ENCODE results near the gene TEAD4. TPM values are rescaled to one million over a fixed set of nuclear protein-coding genes. Genes with fewer than 3 reads are reported as not detected.

TEAD4 gene
- total RNA-seq (2014; rRNA removed; shearing (Covaris generic)), result 11.9 and 16.2 TPM in 2 replicates
- polyA plus RNA-seq (2015; cell fraction: cytosol; rRNA removed), result 48.3 and 49.5 TPM in 2 replicates
- polyA plus RNA-seq (2015; cell fraction: nucleus; rRNA removed), result 20.8 and 36.4 TPM in 2 replicates

DNA sequence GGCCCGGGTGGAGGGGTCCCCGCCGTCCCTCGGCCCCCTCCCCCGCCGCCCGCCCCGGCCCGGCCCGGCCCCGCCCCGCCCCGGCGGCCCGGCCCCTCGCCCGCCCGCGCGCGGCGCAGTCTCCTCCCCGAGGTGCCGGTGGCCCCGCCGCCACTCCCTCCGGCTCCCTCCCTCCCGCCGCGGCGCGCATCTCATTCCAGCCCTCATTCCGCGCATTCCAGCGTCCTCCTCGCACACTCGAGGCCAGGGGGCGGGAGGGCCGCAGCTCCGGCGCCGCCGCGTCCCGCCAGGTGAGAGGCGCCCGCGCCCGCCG, at the start of gene TEAD4:
TSS of gene TEAD4 (plus strand) at position 206 of the 313 bp plus-strand sequence.
- DNase-seq (ENCODE audit: low read depth, low spot score), result peak; percentile 68
- in situ Hi-C loops (cut with HindIII; ENCODE audit: low pct_unique_long_range_greater_than_20kb, low sequenced_read_pairs), result no loop called here

DNA sequence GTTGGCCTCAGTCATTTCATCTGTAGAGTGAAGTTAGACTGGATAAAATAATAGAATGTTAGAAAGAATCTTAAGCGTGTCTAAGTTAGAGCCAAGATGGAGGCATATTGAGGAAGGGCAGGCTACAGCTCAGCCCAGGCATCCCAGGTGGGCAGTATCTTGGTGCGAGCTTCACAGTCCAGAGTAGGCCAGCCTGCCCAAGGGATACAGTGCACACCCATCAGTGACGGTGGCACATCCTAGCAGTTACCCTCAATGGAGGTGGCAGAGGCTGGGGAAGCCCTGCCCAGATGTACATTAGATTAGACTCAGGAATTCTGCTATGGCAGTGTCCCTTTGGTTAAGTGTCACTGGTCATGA, 47.0 kb upstream of the TEAD4 start:
- DNase-seq (ENCODE audit: low read depth, low spot score), result no peak
- in situ Hi-C loops (cut with HindIII; ENCODE audit: low pct_unique_long_range_greater_than_20kb, low sequenced_read_pairs), result no loop called here

DNA sequence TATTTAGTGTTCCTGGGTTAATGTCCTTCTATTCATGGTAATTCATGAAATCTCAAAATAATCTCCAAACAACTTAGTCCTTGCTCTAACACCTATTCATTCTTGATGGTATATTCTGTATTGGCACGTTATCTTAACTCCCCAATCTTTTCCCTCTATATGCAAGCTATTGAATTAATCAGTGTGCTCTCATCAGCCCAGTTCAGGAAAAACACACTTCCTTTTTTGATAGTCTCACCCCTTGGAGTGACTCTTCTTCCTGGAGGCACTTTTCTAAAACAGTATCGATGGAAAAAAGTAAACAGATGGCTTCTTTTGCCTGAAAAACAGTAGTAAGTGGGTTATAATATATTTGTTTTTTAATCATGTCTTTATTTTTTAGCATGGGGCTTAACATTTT, 39.9 kb upstream of the TEAD4 start:
- no peak for DNase-seq (ENCODE audit: low read depth, low spot score)
- in situ Hi-C loops (cut with HindIII; ENCODE audit: low pct_unique_long_range_greater_than_20kb, low sequenced_read_pairs), result no loop called here

DNA sequence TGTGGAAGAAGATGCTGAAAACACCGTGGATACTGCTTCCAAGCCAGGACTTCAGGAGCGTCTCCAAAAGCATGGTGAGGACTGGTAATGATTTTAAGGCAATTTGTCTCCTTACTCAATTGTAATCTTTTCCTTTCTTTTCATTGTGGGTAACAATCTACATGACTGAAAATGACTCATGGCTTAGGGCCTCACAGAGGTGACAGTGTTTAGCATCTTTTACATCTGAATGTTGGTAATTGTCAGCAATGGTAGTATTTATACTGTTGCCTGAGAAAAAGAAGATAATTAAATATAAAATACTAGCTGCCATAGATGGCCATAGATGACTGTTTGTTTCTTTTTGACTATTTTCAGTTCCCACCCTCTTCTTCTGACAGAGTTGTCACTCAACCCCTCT, 36.9 kb upstream of the TEAD4 start:
- no peak for DNase-seq (ENCODE audit: low read depth, low spot score)

DNA sequence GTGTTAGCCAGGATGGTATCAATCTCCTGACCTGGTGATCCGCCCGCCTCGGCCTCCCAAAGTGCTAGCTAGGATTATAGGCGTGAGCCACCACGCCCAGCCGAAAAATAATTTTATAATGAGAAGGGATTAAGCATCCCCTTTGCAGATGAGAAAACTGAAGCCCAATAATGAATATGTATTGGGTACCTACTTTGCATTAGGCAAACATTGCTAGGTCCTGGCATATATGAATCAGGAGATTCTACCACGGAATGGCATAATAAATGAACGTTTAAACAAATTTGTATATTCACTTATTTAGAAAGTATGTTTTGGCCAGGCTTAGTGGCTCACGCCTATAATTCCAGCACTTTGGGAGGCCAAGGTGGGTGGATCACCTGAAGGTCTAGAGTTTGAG, 36.1 kb upstream of the TEAD4 start:
- in situ Hi-C loops (cut with HindIII; ENCODE audit: low pct_unique_long_range_greater_than_20kb, low sequenced_read_pairs), result no loop called here
- DNase-seq (ENCODE audit: low read depth, low spot score), result no peak

More for the DNA sequence above, 36.9 kb upstream of the TEAD4 start:
- in situ Hi-C loops (cut with HindIII; ENCODE audit: low pct_unique_long_range_greater_than_20kb, low sequenced_read_pairs), result no loop called here

DNA sequence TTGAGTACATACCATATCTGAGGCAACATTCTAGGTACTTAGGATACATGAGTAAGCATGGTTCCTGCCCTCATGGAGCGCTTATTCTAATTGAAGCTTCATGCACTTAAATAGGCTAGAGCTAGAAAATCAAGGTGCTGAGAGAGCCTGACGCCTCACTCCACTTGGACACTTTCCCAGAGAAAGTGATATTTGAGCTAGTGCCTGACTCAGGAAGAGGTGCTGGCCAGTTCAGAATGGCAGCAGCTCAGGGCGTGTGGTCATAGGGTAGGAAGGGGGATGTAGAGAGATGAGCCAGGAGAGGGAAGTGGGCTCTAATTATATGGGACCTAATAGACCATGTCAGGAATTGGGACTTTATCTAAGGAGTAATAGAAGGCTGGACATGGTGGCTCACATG, 35.2 kb upstream of the TEAD4 start:
- DNase-seq (ENCODE audit: low read depth, low spot score), result no peak
- in situ Hi-C loops (cut with HindIII; ENCODE audit: low pct_unique_long_range_greater_than_20kb, low sequenced_read_pairs), result no loop called here

DNA sequence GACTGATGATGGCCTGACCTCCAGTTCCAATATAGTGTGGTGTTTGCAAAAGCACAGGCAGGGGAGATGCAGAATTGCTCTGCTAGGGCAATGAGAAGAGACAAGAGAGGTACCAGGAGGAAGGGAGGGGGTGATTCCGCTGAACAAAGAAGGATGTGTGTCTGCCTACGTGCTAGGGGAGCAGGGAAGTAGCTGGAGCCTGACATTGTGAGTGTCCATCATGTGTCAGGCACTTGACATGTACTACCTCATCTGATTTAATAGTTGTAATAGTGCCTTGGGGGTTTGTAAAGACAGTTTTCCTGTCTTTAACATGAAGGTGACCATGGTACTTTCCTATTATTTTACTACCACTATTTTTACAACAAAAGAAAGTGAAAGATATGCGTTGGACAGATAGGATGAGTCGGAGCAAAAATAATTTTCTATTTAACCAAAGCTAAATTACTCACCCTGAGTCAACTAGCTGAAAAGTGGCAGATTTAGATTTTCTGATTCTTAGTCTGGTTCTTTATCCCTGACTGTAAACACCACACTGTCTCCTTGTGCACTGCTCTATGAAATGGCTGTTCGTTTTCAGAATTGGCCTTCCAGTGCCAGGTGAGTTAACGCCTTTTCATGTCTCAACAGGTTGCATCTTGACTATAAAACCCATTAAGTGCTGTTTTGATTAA, 33.7 kb upstream of the TEAD4 start:
- peak; percentile 85 for DNase-seq (ENCODE audit: low read depth, low spot score)
- in situ Hi-C loops (cut with HindIII; ENCODE audit: low pct_unique_long_range_greater_than_20kb, low sequenced_read_pairs), result no loop called here

DNA sequence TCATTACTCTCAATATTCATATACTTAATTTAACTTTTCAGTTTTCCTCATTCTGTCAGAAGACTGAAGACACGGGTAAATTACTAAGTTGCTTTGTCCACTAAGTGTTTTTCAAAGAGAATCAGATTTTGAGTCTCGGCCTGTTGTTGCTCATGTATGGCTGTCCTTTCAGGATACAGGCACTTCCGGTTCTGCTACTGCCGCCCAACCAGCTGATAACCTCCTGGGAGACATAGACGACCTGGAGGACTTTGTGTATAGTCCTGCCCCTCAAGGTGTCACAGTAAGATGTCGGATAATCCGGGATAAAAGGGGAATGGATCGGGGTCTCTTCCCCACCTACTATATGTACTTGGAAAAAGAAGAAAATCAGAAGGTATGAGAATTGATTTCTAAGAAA, 28.3 kb upstream of the TEAD4 start:
- DNase-seq (ENCODE audit: low read depth, low spot score), result no peak
- in situ Hi-C loops (cut with HindIII; ENCODE audit: low pct_unique_long_range_greater_than_20kb, low sequenced_read_pairs), result no loop called here

DNA sequence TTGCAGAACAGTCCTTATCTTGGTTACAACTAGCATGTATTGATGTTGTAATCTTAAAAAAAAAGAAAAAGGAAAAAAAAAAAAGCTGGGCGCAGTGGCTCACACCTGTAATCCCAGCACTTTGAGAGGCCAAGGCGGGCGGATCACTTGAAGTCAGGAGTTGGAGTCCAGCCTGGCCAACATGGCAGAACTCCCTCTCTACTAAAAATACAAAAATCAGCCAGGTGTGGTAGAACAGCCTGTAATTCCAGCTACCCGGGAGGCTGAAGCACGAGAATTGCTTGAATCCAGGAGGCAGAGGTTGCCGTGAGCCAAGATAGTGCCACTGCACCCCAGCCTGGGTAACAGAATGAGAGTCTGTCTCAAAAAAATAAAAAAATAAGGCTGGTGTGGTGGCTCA, 25.6 kb upstream of the TEAD4 start:
- in situ Hi-C loops (cut with HindIII; ENCODE audit: low pct_unique_long_range_greater_than_20kb, low sequenced_read_pairs), result no loop called here
- DNase-seq (ENCODE audit: low read depth, low spot score), result no peak

DNA sequence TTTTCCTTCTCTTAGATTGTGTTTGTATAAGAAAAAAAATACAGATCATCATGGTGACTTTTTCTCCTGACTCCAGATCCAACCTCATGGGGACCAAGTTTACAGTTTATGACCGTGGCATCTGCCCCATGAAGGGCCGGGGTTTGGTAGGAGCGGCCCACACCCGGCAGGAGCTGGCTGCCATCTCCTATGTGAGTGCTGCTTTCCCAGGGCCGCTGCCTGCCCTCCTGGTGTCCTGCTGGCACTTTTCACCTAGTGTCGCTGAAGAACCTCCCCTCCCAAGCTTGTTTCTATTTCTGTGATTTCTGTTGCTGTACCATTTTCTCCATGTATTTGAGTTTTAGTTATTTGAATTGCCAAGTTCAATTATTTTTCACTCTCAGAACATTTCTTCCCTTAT, 24.8 kb upstream of the TEAD4 start:
- in situ Hi-C loops (cut with HindIII; ENCODE audit: low pct_unique_long_range_greater_than_20kb, low sequenced_read_pairs), result no loop called here
- DNase-seq (ENCODE audit: low read depth, low spot score), result no peak

DNA sequence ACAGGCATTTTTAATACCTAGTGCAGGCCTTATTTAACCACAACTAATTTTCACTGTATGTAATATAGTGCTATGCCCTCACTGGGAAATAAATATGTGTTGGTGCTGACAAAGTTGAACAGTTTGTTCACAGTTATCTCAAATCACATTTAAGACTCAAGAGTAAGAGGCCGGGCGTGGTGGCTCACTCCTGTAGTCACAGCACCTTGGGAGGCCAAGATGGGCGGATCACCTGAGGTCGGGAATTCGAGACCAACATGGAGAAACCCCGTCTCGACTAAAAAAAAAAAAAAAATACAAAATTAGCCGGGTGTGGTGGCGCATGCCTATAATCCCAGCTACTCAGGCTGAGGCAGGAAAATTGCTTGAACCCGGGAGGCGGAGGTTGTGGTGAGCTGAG, 22.9 kb upstream of the TEAD4 start:
- in situ Hi-C loops (cut with HindIII; ENCODE audit: low pct_unique_long_range_greater_than_20kb, low sequenced_read_pairs), result no loop called here
- no peak for DNase-seq (ENCODE audit: low read depth, low spot score)

DNA sequence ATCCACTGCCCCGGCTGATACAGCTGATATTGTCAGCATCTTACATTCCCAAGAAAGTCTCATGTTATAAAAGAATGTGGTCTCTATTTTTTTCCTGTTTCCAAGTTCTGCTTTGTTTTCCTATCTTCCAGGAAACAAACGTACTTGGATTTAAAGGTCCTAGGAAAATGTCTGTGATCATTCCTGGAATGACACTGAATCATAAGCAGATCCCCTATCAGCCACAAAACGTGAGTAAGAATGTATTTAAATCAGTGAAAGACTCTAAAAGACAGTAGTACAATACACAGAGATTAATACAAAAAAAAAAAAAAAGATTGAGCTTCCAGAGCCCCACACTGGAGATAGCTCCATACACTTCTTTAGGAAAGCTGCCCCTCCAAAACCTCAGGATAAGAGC, 21.7 kb upstream of the TEAD4 start:
- DNase-seq (ENCODE audit: low read depth, low spot score), result no peak
- in situ Hi-C loops (cut with HindIII; ENCODE audit: low pct_unique_long_range_greater_than_20kb, low sequenced_read_pairs), result no loop called here

DNA sequence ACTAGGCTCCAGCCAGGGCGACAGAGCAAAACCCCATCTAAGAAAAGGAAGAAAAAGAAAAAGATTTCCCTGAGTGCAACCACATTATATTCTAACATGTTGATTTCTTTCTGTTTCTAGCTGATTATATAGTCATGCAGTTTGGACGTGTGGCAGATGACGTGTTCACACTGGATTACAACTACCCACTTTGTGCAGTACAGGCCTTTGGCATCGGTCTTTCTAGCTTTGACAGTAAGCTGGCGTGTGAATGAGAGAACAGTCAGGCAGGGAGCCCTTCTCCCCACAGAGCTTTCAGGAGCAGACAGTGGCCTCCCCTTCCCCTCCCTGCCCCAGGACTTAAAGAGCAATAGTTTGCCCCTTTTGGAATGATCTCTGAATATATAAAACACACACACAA, 20.0 kb upstream of the TEAD4 start:
- in situ Hi-C loops (cut with HindIII; ENCODE audit: low pct_unique_long_range_greater_than_20kb, low sequenced_read_pairs), result no loop called here
- DNase-seq (ENCODE audit: low read depth, low spot score), result no peak

DNA sequence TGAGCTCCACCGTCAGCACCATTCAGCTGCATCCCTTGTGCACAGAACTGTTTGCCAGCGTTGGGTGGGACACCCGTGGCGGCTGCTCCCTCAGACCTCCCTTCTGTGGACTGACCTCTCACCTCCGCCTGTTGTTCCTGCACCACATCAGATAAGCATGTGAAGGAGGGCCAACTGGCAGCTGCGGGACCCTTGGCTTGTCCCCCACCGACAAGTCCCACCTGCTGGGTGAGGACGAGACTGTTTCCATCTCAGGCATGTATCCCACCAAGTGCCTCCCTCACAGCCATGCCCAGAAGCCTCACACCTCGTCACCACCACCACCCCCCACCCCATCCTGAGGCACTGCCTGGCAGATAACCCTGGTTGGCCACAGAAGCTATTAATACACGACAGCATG, 18.6 kb upstream of the TEAD4 start:
- in situ Hi-C loops (cut with HindIII; ENCODE audit: low pct_unique_long_range_greater_than_20kb, low sequenced_read_pairs), result no loop called here

DNA sequence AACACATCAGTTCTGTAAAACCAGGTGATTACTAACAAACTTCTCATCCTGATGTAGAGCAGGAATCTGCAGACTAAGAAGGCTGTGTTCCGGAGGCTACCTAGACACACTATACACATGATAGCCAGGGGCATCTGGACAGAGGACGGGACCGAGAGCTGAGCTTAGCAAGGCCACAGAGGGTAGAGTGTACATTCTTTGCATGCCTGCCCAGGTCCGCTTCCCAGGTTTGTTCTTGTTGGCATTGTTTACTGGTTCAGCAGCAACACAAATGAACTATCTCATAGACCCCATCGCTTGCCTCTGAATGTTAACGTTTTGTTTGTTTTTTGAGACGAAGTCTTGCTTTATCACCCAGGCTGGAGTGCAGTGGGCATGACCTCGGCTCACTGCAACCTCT, 17.7 kb upstream of the TEAD4 start:
- in situ Hi-C loops (cut with HindIII; ENCODE audit: low pct_unique_long_range_greater_than_20kb, low sequenced_read_pairs), result no loop called here
- no peak for DNase-seq (ENCODE audit: low read depth, low spot score)

More for the DNA sequence above, 18.6 kb upstream of the TEAD4 start:
- no peak for DNase-seq (ENCODE audit: low read depth, low spot score)

DNA sequence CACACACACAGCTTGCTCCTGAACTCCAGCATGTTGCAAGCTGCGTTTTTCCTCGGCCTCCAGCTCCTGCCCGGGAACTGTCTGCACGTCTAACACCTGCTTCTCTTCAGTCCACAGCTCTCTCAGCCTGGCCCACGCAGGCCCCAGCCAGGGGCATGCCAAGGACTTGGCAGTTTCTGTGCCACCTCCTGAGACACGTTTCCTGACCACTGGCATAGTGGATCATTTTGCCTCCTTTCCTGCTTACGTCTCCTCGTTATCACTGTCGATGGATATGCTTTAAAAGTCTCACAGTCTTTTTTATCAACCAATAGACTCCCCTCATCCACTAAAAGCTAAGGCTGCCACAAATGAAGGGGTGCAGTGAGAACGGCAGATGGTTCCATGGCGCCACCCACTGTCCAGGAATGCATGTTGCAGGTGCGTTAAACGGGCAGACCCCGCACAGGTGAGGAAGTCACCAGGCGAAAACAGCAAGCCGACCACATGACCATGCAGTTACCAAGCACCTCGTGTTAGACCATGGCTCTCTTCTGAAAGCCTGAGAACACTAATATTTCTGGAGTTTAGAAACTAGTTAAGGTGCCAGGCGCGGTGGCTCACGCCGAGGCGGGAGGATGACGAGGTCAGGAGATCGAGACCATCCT, 14.7 kb upstream of the TEAD4 start:
- in situ Hi-C loops (cut with HindIII; ENCODE audit: low pct_unique_long_range_greater_than_20kb, low sequenced_read_pairs), result no loop called here
- peak; percentile 51 for DNase-seq (ENCODE audit: low read depth, low spot score)

DNA sequence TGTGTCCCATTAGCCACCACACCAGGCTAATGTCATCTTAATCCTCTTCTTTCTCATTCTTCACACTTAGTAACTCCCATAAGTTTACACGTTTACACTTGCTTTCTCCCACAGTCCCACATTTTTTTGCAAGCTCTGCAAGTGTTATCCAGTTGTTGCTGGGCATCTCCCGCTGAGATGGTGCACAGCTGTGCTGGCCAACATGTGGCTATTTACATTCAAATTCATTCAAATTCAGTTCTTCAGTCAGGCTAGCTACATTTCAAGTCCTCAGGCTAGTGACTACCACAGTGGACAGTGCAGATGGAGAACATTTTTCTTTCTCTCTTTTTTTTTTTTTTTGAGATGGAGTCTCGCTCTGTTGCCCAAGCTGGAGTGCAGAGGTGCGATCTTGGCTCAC, 9.8 kb upstream of the TEAD4 start:
- in situ Hi-C loops (cut with HindIII; ENCODE audit: low pct_unique_long_range_greater_than_20kb, low sequenced_read_pairs), result no loop called here
- DNase-seq (ENCODE audit: low read depth, low spot score), result no peak

DNA sequence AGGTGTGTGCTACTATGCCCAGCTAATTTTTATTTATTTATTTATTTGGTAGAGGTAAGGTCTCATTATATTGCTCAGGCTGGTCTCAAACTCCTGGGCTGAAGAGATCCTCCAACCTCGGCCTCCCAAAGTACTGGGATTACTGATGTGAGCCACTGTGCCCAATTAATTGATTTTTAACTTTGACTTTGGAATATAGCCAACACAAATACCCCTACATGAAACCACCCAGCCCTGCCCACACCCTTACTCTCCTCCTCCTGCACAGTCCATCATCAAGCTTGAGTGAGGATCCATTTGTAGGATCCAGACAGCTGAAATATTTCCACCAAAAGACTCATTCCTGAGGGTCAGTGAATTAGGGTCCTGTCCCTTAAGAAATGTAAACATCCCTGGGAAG, 3.3 kb upstream of the TEAD4 start:
- DNase-seq (ENCODE audit: low read depth, low spot score), result no peak
- in situ Hi-C loops (cut with HindIII; ENCODE audit: low pct_unique_long_range_greater_than_20kb, low sequenced_read_pairs), result no loop called here

DNA sequence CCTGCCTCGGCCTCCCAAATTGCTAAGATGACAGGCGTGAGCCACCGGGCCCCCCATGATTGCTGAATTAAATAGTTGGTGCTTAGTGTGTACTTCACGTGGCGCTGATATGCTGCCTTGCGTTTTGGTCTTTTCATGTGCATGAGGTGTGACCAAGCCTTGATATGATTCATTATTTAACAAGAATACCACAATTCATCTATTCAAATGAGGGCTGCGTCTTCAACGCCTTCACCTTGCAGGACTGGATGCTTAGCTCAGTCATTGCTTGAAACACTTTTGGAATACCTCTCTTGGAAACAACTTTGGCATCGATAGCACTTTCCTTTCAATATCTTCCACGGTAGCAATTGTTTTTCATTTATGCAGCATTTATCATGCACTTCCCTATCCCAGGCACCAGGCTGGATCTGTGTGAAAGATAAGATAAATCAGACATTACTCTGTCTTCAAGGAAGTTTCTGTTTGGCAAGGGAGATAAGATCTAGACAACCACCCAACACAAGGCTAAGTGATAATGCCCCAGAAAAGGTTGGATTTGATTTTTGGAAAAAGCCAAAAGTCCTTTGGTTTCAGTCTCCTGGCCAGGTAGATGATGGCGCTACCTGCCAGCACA, 1.3 kb upstream of the TEAD4 start:
- no peak for DNase-seq (ENCODE audit: low read depth, low spot score)

More for the DNA sequence above, 1.3 kb upstream of the TEAD4 start:
- in situ Hi-C loops (cut with HindIII; ENCODE audit: low pct_unique_long_range_greater_than_20kb, low sequenced_read_pairs), result no loop called here

Measured in SK-MEL-5 (cell line).